Measurements from ENCODE around the gene TNFAIP8L1. TPM values are rescaled to one million over a fixed set of nuclear protein-coding genes. Genes with fewer than 3 reads are reported as not detected.

The TNFAIP8L1 gene
- total RNA-seq, 1 experiment from 2014 or later = 8.3 TPM

- Histone ChIP-seq H3K4me3 (ENCODE audit: low read length) (no peak overlapping the region), H3K9ac (ENCODE audit: low read length) (no peak overlapping the region), H3K27ac (ENCODE audit: low read length) (no peak overlapping the region), H3K4me2 (ENCODE audit: low read length) (no peak overlapping the region), H3K4me1 (ENCODE audit: insufficient read depth, low read length) (no peaks in the 10 kb centered on the region), H3K36me3 (ENCODE audit: low read depth, low read length) (no peaks in the 10 kb centered on the region), H2AFZ (ENCODE audit: low read length) (no peak overlapping the region), H4K20me1 (ENCODE audit: low read length) (no peaks in the 10 kb centered on the region), H3K79me2 (ENCODE audit: low read length) (no peaks in the 10 kb centered on the region), H3K9me3 (ENCODE audit: low read length) (no peaks in the 10 kb centered on the region), H3K27me3 (ENCODE audit: low read length) (0 out of 2 replicates have a peak, but pooled peaks cover 4% of the 10 kb centered on the region), H3F3A (ENCODE audit: low read length, unreplicated experiment) (no peaks in the 10 kb centered on the region), H3K9me2 (replicated peaks; ENCODE audit: low read length) (no peaks in the 10 kb centered on the region)
- intact Hi-C loops (cut with micrococcal nuclease) = no loop called here
- ATAC-seq = no peak
- DNase-seq = no peak
- POLR2A ChIA-PET (ENCODE audit: unreplicated experiment) = no interaction called here
- TF ChIP-seq CTCF (conservative IDR thresholded peaks at IDR 0.05; ENCODE audit: low read depth, low read length) = no peak
- BruUV-seq (replicated peaks) = no TSS peak
- CTCF ChIA-PET = no interaction called here
These were observed 34.4 kb upstream of the TNFAIP8L1 start for GRCh38 chr19:4604912-4605311.

GRCh38 chr19:4606181-4606580 lies 33.1 kb upstream of the TNFAIP8L1 start:
- ATAC-seq (no peak), DNase-seq (no peak)
- BruUV-seq (replicated peaks) = no TSS peak
- Histone ChIP-seq H3K79me2 (ENCODE audit: low read length) (no peaks in the 10 kb centered on the region), H3K27ac (ENCODE audit: low read length) (no peak overlapping the region), H3K4me2 (ENCODE audit: low read length) (no peak overlapping the region), H3F3A (ENCODE audit: low read length, unreplicated experiment) (no peaks in the 10 kb centered on the region), H3K9me3 (ENCODE audit: low read length) (no peaks in the 10 kb centered on the region), H4K20me1 (ENCODE audit: low read length) (no peaks in the 10 kb centered on the region), H3K9me2 (replicated peaks; ENCODE audit: low read length) (no peaks in the 10 kb centered on the region), H3K36me3 (ENCODE audit: low read depth, low read length) (no peaks in the 10 kb centered on the region), H3K9ac (ENCODE audit: low read length) (no peak overlapping the region), H3K4me1 (ENCODE audit: insufficient read depth, low read length) (no peaks in the 10 kb centered on the region), H3K27me3 (ENCODE audit: low read length) (peaks cover 7% of the 10 kb centered on the region; the same call in 1 of the 2 replicates), H3K4me3 (ENCODE audit: low read length) (no peak overlapping the region), H2AFZ (ENCODE audit: low read length) (no peak overlapping the region)
- no peak for TF ChIP-seq EZH2phosphoT487 (IDR thresholded peaks at IDR 0.05; ENCODE audit: borderline replicate concordance, low read length)
- TF ChIP-seq EZH2 (IDR thresholded peaks at IDR 0.05; ENCODE audit: low read length, unreplicated experiment) = no peak
- no peak for TF ChIP-seq CTCF (conservative IDR thresholded peaks at IDR 0.05; ENCODE audit: low read depth, low read length)
- ChIA-PET CTCF (no interaction called here), POLR2A (ENCODE audit: unreplicated experiment) (no interaction called here)
- intact Hi-C loops (cut with micrococcal nuclease) = no loop called here

GRCh38 chr19:4606921-4607678 lies 32.2 kb upstream of the TNFAIP8L1 start:
- ChIA-PET CTCF (no interaction called here), POLR2A (ENCODE audit: unreplicated experiment) (no interaction called here)
- Histone ChIP-seq H3K4me3 (ENCODE audit: low read length) (no peak overlapping the region), H3K27ac (ENCODE audit: low read length) (no peak overlapping the region), H3K4me1 (ENCODE audit: insufficient read depth, low read length) (no peaks in the 10 kb centered on the region), H3K9me2 (replicated peaks; ENCODE audit: low read length) (no peaks in the 10 kb centered on the region), H3K36me3 (ENCODE audit: low read depth, low read length) (no peaks in the 10 kb centered on the region), H3K79me2 (ENCODE audit: low read length) (no peaks in the 10 kb centered on the region), H3K9ac (ENCODE audit: low read length) (no peak overlapping the region), H3K4me2 (ENCODE audit: low read length) (no peak overlapping the region), H3F3A (ENCODE audit: low read length, unreplicated experiment) (no peaks in the 10 kb centered on the region), H3K27me3 (ENCODE audit: low read length) (peaks cover 6% of the 10 kb centered on the region; the same call in 1 of the 2 replicates), H3K9me3 (ENCODE audit: low read length) (no peaks in the 10 kb centered on the region), H2AFZ (ENCODE audit: low read length) (no peak overlapping the region), H4K20me1 (ENCODE audit: low read length) (no peaks in the 10 kb centered on the region)
- BruUV-seq (replicated peaks) = no TSS peak
- intact Hi-C loops (cut with micrococcal nuclease) = no loop called here
- no peak for DNase-seq
- no peak for ATAC-seq
- TF ChIP-seq EZH2phosphoT487 (IDR thresholded peaks at IDR 0.05; ENCODE audit: borderline replicate concordance, low read length) (no peak), EZH2 (IDR thresholded peaks at IDR 0.05; ENCODE audit: low read length, unreplicated experiment) (no peak), CTCF (conservative IDR thresholded peaks at IDR 0.05; ENCODE audit: low read depth, low read length) (no peak)

Measured in PC-3 (cell line).